Smooth muscle cell (in vitro differentiated cells): ENCODE results near the gene DXO. TPM values are rescaled to one million over a fixed set of nuclear protein-coding genes. Genes with fewer than 3 reads are reported as not detected.

ENCODE experiments used
- DNase-seq: peaks from one replicate; lab custom pipeline; 2025; ENCODE audit not compliant: unreplicated experiment; lab: John Stamatoyannopoulos, UW
- H2AFZ ChIP-seq: fragments of 200-600 bp; sonication (generic); 2 replicates; pipeline ENCODE4 v1.6.0; 2016; ENCODE audit warnings: antibody characterized with exemption, low read depth, mild to moderate bottlenecking
- H3F3A ChIP-seq: fragments of 200-600 bp; sonication (generic); 2 replicates; pipeline ENCODE4 v1.6.0; 2017; ENCODE audit warnings: antibody characterized with exemption, low read depth
- H3K27ac ChIP-seq: fragments of 200-600 bp; sonication (generic); 2 replicates; pipeline ENCODE4 v1.5.1; 2016; ENCODE audit warnings: low read depth, mild to moderate bottlenecking
- H3K27me3 ChIP-seq: fragments of 200-600 bp; sonication (generic); 2 replicates; pipeline ENCODE4 v1.6.1; 2016; ENCODE audit warnings: low read depth, mild to moderate bottlenecking
- H3K36me3 ChIP-seq: fragments of 200-600 bp; sonication (generic); 2 replicates; pipeline ENCODE4 v1.5.1; 2016; ENCODE audit warnings: low read depth
- H3K4me1 ChIP-seq: fragments of 200-600 bp; sonication (generic); 2 replicates; pipeline ENCODE4 v1.5.1; 2016; ENCODE audit warnings: low read depth
- H3K4me2 ChIP-seq: fragments of 200-600 bp; sonication (generic); 2 replicates; pipeline ENCODE4 v1.6.0; 2016; ENCODE audit warnings: mild to moderate bottlenecking
- H3K4me3 ChIP-seq: fragments of 200-600 bp; sonication (generic); 2 replicates; pipeline ENCODE4 v1.5.1; 2016; ENCODE audit warnings: mild to moderate bottlenecking
- H3K79me2 ChIP-seq: fragments of 200-600 bp; sonication (generic); 2 replicates; pipeline ENCODE4 v1.6.0; 2016; ENCODE audit warnings: low read depth, mild to moderate bottlenecking
- H3K9ac ChIP-seq: fragments of 200-600 bp; sonication (generic); 2 replicates; pipeline ENCODE4 v1.6.0; 2016; ENCODE audit warnings: low read depth
- H3K9me3 ChIP-seq: fragments of 200-600 bp; sonication (generic); replicated peaks from 2 replicates; pipeline ENCODE4 v1.5.1; 2016; ENCODE audit warnings: low read depth
- H4K20me1 ChIP-seq: fragments of 200-600 bp; sonication (generic); 2 replicates; pipeline ENCODE4 v1.6.0; 2016; ENCODE audit warnings: low read depth
- WGBS: methylation state at CpG from one replicate; pipeline ENCODE4 v1.1.7; 2016; ENCODE audit warnings: low lambda C conversion rate; 5-methylcytosine and 5-hydroxymethylcytosine counted together
- polyA plus RNA-seq: library from polyadenylated mRNA; unstranded; fragments of >200 nt; fragmentation: Nextera tagmentation; extraction: Ambion mirVana; gene quantifications from 2 replicates; pipeline ENCODE4 v1.2.1, GENCODE V29; 2016
- total RNA-seq: library from RNA; depleted of rRNA; stranded (reverse); fragments of >200 nt; gene quantifications from 2 replicates; pipeline ENCODE4 v1.2.3, GENCODE V29; 2014
- TF ChIP-seq, protein P1 (sequence below): fragments of 200-600 bp; sonication (generic); IDR thresholded peaks from 2 replicates; pipeline ENCODE4 v1.5.1; 2017; ENCODE audit warnings: borderline replicate concordance, mild to moderate bottlenecking, antibody characterized with exemption; ENCODE audit not compliant: insufficient read depth, poor library complexity, severe bottlenecking

DXO gene
- total and polyA plus RNA-seq, 2 experiments from 2014 or later: 11.0 to 21.9 TPM

DNA sequence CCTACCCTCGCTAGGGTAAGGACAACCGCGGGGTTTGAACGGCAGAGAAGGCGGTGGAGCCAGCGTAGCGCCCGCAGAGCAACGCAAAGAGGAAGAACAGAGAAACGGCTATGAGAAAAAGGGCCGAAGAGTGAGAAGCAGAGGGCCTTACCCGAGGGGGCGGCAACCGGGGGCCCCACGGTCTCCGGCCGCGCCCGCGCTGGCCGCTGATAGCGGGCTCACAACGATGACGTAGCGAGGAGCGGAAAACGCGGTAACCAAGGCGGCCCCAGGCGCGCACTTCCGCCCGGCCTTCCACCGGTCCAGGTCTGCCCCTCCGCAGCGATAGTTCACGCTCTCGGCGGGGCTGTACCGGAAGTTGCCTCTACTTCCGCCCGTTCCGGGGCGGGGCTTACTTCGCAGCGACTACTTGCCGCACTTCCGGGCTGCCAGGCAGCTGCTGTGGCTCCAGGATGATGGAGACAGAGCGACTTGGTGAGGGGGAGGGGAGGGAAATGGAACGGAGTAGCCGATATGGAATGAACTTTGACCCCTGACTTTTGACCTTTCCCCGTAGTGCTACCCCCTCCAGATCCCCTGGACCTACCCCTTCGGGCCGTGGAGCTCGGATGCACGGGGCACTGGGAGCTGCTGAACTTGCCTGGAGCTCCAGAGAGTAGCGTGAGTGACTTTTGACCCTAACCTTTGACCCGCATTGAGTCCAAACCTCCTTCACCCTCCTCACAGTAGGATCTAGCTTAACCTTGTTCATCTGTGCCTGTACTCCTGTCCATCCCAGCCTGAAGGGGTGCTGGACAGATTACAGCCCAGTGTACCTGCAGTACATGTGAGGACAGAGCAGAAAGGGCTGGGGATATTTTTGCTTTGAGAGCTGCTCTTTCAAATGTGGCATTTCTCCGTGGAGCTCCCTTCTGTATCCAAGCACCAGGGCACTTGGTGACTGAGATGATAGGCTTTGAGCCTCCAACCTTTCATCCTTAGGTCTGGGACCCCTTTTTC lies 12.9 kb downstream of the DXO start, which contains the start of the genes NELFE and SKIC2:
NELFE (minus strand) TSS at position 231 of the 999 bp plus-strand sequence. CDS start 525 bp downstream, outside the sequence.
SKIC2 (plus strand) TSS at position 435 of the 999 bp plus-strand sequence; CDS start at position 453, 18 bp downstream.
- no peaks in the 10 kb centered on the region for H3K27me3 ChIP-seq
- H3K9ac ChIP-seq: peak within 1 kb of the TSS; percentile 97
- WGBS: 1% methylated on average over 59 of the region's 59 CpGs
- DNase-seq: peak; percentile 85
- H3K27ac ChIP-seq: peak within 1 kb of the TSS; percentile 86
- no peaks in the 10 kb centered on the region for H3K9me3 ChIP-seq
- H3K4me1 ChIP-seq: peaks cover 8% of the 10 kb centered on the region
- peaks cover 32% of the 10 kb centered on the region for H3K79me2 ChIP-seq
- no peaks in the 10 kb centered on the region for H4K20me1 ChIP-seq
- peak within 1 kb of the TSS; percentile 86 for H2AFZ ChIP-seq
- H3K4me3 ChIP-seq: peak within 1 kb of the TSS; percentile 92
- peaks cover 4% of the 10 kb centered on the region for H3K36me3 ChIP-seq
- TF ChIP-seq, protein P1, sequence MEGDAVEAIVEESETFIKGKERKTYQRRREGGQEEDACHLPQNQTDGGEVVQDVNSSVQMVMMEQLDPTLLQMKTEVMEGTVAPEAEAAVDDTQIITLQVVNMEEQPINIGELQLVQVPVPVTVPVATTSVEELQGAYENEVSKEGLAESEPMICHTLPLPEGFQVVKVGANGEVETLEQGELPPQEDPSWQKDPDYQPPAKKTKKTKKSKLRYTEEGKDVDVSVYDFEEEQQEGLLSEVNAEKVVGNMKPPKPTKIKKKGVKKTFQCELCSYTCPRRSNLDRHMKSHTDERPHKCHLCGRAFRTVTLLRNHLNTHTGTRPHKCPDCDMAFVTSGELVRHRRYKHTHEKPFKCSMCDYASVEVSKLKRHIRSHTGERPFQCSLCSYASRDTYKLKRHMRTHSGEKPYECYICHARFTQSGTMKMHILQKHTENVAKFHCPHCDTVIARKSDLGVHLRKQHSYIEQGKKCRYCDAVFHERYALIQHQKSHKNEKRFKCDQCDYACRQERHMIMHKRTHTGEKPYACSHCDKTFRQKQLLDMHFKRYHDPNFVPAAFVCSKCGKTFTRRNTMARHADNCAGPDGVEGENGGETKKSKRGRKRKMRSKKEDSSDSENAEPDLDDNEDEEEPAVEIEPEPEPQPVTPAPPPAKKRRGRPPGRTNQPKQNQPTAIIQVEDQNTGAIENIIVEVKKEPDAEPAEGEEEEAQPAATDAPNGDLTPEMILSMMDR: no peak
- peak within 1 kb of the TSS; percentile 91 for H3K4me2 ChIP-seq
- no peaks in the 10 kb centered on the region for H3F3A ChIP-seq

DNA sequence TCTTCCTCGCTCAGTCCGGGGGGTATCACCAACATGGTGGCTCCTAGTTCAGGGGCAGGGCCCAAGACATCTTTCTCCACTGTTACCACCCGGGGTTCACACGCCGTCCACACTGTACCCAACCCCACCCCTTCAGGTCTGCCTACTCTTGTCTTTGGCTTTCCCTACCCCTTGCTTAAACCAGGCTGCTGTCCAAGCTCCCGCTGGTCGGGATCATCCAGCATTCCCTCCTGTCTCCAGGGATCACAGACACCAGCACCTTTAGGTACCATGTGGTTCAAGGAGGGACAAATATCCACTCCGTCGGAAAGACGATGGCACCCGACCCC lies 13.6 kb downstream of the DXO start:
- Histone ChIP-seq H3K4me2 (peak overlapping the region; percentile 91), H3K36me3 (peaks cover 4% of the 10 kb centered on the region), H3K79me2 (peaks cover 32% of the 10 kb centered on the region), H3K27me3 (no peaks in the 10 kb centered on the region), H3K9me3 (no peaks in the 10 kb centered on the region), H3K4me1 (peaks cover 8% of the 10 kb centered on the region), H3K4me3 (peak overlapping the region; percentile 92), H2AFZ (peak overlapping the region; percentile 86), H3K9ac (peak overlapping the region; percentile 97), H3F3A (no peaks in the 10 kb centered on the region), H4K20me1 (no peaks in the 10 kb centered on the region), H3K27ac (peak overlapping the region; percentile 86)
- 16% methylated on average over 11 of the region's 11 CpGs for WGBS
- TF ChIP-seq, protein P1: no peak
- DNase-seq: no peak

DNA sequence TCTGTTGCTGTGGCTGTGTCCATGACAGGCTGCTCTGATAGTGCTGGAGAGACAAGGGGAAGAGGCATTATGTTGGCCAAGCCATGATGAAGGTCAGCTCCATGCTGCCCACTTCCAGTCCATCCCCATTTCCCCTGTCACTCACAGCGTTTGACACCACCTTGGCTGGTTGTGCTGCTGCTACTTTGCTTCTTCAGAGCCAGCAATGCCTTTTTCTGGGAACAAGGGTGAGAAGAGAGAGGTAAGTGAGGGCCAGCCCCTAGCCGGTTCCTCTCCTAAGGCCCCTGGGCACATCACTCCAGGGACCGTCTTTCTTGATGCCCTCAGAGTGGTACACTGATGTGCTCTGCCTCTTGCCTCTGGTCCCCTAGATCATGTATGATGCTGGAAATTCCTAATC lies 15.1 kb downstream of the DXO start:
- Histone ChIP-seq H3K27ac (no peak overlapping the region), H3K4me2 (no peak overlapping the region), H3K36me3 (peaks cover 4% of the 10 kb centered on the region), H3K9ac (no peak overlapping the region), H4K20me1 (no peaks in the 10 kb centered on the region), H3K27me3 (no peaks in the 10 kb centered on the region), H2AFZ (no peak overlapping the region), H3F3A (peaks cover 6% of the 10 kb centered on the region), H3K4me1 (peaks cover 8% of the 10 kb centered on the region), H3K79me2 (peaks cover 32% of the 10 kb centered on the region), H3K9me3 (no peaks in the 10 kb centered on the region), H3K4me3 (no peak overlapping the region)
- 100% methylated on average over 3 of the region's 3 CpGs for WGBS
- TF ChIP-seq, protein P1: no peak
- no peak for DNase-seq
